ENCODE results near the gene CXCL10.
A peak's percentile ranks its signal among the peaks of the same experiment; 100 is the strongest.
"Not testable (repeated sequence)": the region's sequence is repeated elsewhere in the genome, so short reads cannot be mapped to it uniquely, and the experiment has no call there.

CXCL10 gene

DNA sequence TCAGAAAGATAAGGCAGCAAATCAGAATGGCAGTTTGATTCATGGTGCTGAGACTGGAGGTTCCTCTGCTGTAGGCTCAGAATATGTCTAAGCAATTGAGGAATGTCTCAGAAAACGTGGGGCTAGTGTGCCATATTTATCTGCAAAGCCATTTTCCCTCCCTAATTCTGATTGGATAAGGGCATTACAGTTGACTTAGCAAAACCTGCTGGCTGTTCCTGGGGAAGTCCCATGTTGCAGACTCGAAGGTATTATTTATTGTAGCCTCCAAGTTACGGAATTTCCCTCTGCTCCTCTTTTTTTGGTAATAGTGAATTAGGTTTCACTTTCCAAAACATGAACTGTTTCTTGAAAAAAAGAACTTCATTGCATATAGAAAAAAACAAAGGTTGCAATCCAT, at the start of gene CXCL10:
Gene CXCL10, minus strand, starts transcription at position 109 of the 400 bp plus-strand sequence. Its CDS starts 66 bp downstream, at position 43.
- no peak for DNase-seq

DNA sequence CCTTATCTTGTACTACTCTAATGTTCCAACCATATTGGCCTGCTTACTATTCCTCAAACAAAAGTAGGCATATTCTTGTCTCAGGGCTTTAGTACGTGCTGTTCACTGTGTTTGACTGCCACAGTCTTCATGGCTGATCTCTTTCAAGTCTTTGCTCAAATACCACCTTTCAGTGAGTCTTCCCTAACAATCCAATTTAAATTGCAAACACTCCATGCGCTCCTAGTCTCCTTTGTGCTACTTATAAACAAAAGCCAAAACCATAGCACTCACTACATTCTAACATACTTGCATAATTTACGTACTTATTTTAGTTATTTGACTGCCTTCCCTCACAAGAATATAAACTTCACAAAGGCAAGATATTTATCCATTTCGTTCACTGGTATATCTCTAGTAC, 49.5 kb upstream of the CXCL10 start:
- no peak for DNase-seq

DNA sequence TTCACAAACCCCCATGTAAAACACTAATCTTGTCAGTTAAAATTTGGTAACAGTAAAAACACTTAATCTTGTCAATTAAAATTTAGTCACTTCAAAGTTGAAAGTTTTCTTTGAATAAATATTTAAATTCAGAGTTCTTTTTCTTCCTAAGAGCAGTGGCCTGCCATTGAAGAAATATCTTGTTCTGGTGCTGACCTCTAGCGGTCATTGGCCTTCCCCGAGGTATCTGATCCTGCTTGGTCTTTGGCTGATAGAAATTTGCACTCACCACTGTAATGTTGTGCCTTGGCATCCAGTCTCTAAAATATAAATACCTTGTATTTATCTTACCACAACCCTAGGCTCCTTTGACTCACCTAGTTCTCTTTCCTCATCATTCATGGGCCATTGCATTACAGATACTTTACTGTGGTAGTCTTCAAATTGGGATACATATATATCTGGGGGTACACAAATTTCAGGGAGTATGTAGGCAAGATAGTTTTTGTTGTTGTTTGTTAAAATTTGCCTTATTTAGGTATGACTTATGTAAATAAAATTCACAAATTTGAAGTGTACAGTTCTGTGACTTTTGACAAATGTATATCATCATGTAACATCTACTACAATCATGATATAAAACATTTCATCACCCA, 44.5 kb upstream of the CXCL10 start:
- peak; percentile 40 for DNase-seq

DNA sequence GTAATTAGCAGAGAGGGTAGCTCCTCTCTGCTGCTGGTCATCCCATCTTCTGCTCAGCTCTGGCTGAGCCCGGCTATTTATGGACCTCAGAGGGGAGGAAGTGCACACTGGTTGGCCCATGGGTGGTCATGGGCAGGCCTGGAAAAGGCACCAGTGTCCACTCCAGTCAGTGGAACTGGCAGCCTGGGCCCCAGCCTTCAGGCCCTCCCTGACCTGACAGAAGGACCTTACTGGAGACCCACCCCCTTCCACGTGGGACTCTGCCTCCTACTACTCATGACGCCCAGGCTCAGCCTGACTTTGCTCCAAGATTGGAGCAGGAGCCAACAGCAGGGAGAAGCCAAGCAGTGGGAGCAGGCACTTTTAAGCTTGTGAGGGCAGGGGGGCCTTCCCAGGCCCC, 43.2 kb upstream of the CXCL10 start:
- no peak for DNase-seq

DNA sequence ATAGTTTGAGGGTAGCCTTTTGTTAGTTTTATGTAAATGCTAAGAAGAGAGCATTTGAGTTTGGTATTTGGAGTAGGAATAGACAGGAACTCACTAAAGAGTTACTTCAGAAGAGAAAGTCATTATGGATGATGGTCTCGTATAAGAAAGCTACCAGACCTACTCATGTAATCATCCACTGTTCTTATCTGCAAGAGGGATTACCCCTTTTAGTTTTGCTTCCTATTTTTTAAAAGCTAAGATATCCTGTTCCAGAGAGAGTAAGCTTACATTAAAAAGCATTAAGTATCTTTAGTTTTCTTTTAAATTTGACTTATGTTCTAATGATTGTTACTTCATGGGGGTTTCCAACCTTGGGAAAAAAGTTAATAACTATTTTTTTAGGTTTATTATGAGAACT, 38.7 kb upstream of the CXCL10 start:
- DNase-seq: no peak

DNA sequence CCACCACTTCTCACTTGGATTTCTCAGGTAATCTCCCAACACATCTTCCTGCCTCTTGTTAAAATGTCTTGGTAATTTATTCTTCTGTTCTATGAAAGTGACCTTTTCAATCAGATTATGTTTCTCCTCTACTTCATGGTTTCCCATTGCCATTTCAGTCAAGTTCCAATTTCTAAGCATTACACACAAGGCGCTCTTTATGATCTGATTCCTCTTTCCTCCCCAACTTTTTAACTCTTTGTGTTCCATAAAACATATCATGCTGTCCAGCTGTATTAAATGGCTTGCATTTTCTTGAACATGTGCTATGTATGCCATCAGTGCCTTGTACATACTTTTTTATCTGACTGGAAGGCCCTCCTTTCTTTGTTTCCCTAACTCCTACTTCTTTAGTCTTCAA, 38.1 kb upstream of the CXCL10 start:
- no peak for DNase-seq

DNA sequence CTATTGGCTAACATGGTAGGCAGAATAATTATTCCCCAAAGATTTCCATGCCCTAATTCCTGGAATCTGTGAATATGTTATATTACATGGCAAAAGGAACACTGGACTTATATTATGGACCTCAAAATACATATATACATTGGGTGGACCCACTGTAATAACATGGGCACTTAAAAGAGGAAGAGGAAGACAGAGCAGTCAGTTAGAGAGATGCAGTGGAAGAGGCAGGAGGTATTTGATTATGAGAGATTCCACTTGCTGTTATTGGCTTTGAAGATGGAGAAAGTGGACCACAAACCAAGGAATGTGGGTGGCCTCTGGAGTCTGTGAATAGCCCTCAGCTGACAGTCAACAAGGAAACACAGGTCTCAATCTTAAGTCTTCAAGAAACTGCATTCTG, 37.2 kb upstream of the CXCL10 start:
- peak; percentile 18 for DNase-seq

DNA sequence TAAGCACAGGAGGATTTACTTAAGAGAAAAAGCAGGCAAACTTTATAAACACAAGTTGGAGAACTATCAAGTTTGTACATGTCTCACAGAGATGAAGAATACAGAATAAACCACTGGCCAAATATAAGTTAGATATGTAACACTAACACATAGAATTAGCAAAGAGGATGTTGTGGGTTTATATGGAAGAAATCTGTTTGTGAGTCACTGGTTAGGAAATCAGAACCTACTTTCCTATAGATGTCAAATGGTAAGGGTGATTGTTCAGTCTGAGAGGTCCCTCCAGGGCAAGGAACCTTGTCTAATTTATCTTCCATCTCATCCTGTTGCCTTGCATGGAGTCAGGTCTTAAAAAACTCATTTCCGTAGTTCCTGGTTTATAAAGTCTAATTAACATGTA, 36.5 kb upstream of the CXCL10 start:
- DNase-seq: peak; percentile 57

DNA sequence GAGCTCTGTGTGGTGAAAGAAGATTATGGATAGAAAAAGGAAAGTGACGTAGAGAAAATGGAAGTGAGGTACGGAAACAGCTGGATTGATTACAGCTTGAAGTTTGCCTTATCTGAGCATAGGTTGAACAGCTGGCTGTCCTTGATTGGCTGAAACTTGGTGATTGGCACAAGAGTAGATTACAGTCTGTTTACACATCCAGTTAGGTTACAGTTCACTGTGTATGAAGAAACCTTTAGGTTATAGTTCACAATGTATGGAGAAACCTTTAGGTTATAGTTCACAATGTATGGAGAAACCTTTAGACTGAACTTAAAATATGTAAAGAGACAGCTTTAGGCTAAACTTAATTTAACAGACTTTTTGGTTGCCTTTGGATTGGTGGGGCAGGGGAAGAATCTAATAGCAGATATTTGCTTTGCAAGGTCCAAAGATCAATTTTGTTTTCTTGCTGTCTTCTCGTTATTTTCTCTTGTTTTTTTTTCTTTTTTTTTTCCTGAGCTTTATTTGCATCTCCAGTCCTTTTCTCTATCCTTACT, 35.7 kb upstream of the CXCL10 start:
- DNase-seq: no peak

DNA sequence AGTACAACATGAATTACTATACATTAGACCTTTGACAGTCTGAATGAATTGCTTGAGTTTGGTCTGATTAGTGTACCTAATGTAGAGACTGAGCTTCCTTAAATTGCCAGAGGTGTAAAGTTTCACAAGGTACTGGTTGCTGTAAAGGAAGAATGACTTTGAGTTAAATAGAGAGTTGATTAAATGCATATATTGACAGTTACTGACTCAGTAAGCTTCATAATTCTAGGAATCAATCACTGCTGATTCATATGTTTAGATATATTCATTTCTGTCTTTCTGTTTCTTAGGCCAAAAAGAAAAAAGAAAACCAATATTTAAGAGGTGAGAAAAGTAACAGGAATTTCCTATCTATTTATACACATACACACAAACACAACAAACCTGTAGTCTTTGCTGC, 35.0 kb upstream of the CXCL10 start:
- DNase-seq: no peak

DNA sequence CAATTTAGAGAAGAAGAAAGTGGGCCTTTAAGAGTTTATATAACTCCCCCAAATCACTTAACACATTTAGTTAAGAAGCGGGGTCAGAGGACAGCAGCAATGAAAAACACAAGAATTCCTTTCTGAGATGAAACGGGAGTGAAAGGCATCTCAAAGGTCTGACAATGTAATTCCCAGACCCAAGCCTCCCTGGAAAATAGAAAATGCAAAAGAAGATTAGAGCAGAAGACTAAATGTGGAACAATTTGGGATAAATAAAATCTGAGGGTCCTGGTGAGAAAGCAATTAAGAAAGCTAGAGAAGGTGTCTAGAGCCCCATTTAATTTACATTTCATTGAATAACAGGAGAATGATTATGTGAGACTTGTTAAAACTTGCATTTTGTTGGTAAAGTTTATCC, 32.1 kb upstream of the CXCL10 start:
- DNase-seq: no peak

DNA sequence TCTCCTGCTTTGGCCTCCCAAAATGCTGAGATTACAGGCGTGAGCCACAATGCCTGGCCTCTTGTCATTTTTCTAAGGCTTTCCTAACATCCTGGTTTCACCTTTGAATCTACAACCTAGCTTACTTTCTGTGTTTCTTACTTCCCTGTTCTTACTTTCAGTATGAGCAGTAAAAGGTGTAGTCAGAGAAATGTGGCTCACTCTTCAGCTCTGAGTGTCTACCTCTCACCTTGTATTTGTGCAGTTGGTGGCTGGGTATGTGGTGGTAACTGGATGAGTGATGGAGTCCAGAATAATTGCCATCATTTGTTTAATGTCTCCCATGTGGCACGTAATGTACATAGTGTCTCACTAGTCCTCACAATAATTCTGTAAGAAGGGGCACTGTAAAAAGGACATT, 31.7 kb upstream of the CXCL10 start:
- no peak for DNase-seq

DNA sequence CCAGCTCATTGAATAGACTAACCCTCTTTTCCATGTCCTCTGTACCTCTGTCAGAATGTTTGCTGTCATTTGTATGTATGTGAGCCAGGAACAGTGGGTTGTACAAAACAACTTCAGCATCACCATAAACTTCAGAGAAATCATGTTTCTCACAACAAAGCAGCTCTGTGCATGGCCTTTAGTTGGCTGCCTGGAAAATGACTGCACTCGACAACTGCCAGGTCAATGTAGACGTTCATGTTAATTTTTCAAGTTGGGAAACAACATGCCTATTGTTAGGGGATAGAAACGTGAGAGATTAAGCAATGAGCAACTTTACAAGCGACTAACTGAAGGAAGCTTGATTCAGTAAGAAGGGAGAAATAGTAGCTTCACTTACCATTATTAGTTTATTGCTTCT, 30.4 kb upstream of the CXCL10 start:
- DNase-seq: no peak

DNA sequence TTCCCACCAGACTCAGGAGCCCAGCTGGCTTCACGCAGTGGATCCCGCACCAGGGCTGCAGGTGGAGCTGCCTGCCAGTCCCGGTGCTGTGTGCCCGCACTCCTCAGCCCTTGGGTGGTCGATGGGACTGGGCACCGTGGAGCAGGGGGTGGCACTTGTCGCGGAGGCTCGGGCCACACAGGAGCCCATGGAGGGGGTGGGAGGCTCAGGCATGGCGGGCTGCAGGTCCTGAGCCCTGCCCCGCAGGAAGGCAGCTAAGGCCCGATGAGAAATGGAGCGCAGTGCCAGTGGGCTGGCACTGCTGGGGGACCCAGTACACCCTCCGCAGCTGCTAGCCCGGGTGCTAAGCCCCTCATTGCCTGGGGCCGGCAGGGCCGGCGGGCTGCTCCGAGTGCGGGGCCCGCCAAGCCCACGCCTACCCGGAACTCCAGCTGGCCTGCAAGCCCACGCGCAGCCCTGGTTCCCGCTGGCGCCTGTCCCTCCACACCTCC, 27.3 kb upstream of the CXCL10 start:
- not testable (repeated sequence) for DNase-seq

DNA sequence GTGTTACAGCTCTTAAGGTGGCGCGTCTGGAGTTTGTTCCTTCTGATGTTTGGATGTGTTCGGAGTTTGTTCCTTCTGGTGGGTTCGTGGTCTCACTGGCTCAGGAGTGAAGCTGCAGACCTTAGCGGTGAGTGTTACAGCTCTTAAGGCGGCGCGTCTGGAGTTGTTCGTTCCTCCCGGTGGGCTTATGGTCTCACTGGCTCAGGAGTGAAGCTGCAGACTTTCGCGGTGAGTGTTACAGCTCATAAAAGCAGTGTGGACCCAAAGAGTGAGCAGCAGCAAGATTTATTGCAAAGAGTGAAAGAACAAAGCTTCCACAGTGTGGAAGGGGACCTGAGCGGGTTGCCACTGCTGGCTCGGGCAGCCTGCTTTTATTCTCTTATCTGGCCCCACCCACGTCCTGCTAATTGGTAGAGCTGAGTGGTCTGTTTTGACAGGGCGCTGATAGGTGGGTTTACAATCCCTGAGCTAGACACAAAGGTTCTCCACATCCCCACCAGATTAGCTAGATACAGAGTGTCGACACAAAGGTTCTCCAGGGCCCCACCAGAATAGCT, 26.6 kb upstream of the CXCL10 start:
- not testable (repeated sequence) for DNase-seq

DNA sequence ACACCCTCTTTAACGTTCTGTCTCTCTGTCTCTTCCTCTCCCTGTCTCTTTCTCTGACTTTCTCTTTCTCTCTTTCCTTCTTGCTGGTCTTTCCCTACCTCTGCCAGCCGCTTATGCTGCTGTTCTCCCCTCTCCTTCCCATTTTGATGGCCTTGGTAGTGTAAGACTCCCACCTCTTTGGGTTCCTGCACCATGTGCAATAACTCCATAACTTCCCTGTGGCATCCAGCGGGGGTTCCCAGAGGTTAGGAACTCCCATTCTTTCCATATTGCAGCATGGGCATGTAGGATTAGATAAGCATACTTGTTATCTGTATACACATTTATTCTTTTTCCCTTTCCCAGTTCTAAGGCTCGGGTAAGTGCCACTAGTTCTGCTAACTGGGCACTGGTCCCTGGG, 21.4 kb upstream of the CXCL10 start:
- DNase-seq: not testable (repeated sequence)

DNA sequence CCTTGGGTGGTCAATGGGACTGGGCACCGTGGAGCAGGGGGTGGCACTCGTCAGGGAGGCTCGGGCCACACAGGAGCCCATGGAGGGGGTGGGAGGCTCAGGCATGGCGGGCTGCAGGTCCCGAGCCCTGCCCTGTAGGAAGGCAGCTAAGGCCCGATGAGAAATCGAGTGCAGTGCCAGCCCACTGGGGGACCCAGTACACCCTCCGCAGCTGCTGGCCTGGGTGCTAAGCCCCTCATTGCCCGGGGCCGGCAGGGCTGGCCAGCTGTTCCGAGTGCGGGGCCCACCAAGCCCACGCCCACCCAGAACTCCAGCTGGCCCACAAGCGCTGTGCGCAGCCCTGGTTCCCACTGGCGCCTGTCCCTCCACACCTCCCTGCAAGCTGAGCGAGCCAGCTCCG, 20.0 kb upstream of the CXCL10 start:
- DNase-seq: not testable (repeated sequence)

DNA sequence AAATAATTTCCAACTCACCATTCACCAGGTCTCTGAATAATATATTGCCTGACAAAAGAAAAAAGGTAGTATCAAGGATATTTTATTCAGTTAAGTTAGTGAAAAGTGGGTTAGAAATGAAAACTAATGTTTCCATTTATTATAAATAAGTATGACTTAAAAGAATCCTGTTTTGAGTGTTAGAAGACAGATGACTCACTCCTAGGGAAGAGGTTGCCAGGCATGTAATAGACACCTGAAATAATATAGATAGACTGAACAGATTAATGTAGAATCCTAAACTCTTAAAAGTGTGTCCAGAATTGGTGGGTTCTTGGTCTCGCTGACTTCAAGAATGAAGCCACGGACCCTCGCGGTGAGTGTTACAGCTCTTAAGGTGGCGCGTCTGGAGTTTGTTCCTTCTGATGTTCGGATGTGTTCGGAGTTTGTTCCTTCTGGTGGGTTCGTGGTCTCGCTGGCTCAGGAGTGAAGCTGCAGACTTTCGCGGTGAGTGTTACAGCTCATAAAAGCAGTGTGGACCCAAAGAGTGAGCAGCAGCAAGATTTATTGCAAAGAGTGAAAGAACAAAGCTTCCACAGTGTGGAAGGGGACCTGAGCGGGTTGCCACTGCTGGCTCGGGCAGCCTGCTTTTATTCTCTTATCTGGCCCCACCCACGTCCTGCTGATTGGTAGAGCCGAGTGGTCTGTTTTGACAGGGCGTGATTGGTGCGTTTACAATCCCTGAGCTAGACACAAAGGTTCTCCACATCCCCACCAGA, 19.1 kb upstream of the CXCL10 start:
- not testable (repeated sequence) for DNase-seq

DNA sequence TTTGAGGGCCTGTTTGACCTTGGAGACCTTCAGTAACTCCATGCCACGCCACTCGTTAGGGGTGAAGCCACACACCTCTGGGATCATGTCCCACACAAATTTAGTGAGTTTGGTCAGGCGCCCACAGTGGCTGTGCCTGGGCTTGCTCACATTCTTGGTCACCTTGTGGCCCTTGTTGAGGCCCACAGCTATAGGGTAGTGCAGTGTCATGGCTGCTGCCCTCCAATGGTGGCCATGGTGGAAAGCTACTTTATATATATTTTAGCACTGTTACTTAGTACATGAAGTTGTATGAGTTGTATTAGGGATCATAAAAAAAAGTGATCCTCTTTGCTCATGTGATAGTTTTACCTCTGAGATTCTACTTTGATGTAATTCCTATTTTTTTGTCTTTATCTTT, 13.6 kb upstream of the CXCL10 start:
- no peak for DNase-seq

DNA sequence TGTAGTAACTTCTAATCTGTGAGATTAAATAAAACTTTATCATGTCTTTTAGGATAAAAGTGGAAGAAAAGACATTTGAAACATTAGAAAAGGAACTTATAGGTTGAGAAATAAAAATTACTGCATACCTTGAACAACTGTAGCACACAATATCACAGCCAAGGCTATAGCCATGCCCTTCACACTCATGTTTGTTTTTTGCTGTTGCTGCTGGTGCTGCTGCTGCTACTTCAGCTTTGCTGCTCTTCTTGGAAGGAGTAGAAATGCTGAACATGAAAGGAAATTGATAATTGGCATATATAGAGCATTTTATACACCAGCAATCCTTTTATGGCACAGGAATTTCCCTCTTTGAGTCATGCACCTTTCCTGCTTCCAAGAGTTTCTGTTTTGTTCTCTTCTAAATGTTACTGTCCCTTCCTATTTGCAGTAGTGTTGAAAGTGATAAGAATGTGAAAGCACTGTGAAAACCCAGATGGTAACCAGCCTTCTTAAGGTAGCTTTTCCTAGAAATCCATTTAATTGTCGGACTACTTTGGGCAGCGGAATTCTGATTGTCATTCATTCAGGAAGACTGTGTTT, 12.6 kb upstream of the CXCL10 start, which contains the start of gene CXCL11:
Gene CXCL11, minus strand, starts transcription at position 272 of the 582 bp plus-strand sequence. Its CDS starts 83 bp downstream, at position 189.
- DNase-seq: no peak

DNA sequence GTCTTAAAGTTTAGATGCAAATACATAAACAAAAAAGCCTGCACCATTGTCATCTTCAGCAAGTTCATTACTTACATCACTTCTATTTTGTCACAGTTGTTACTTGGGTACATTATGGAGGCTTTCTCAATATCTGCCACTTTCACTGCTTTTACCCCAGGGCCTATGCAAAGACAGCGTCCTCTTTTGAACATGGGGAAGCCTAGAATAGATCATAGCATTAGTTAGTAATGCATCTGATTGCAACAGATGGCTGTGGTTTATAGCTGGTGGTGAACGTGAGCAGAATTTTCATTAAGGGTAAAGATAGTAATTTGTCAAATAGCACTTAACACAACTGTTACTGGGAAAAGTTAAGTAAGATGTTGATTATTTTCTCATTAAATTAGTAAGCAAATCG, 11.8 kb upstream of the CXCL10 start:
- DNase-seq: no peak

DNA sequence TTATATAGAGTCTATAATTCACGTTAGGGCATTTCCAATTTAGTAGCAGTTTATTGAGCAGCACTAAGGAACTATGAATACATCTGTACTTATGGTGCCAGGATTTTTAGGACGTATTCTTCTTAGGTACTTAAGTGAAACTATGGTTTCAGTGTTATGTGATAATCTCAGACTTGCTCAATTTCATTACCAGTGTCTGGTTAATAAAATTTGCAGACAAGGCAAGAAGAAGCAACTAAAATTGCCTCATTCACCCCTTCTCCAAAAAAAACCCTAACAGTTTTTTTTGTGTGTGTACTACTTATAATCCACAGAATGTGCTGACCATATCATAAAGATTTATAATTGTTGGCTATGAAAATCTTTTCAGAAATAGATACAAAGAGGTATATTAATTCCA, 6.0 kb upstream of the CXCL10 start:
- DNase-seq: no peak

DNA sequence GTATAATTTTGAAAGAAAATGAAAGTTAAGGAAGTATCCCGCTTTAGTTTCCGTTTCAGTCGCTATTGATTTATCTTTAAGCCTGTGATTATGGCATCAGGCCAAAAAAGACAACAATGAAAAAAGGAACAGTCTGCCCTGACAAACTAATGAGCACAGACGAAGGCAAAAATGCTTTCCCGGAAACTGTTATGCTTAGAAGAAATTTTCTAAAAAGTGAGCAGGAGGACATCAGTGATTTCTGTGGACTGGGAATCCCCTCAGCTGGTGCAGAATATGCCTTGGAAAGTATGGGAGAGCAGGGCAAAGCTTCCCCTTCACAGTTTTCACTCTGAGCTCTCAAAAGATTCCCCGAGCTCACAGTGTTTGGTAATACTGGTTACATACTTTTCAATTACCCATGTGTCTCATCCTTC, 5.1 kb upstream of the CXCL10 start:
- DNase-seq: no peak

Measured in GF-D8 (cell line).